GM21381 (cell line): ENCODE data around the gene MRPL2.

ENCODE experiments used
- ATAC-seq: cut with Tn5 transposase; IDR thresholded peaks from one replicate; pipeline ENCODE4 v1.9.1; 2021; ENCODE audit warnings: mild to moderate bottlenecking, moderate library complexity; ENCODE audit not compliant: unreplicated experiment

Gene MRPL2

GRCh38 chr6:43059168-43060033 lies at the start of gene MRPL2, which contains the start of gene KLC4:
MRPL2 (minus strand) TSS chr6:43059434; CDS start chr6:43059381, 53 bp downstream.
KLC4 (plus strand) TSS chr6:43059631; CDS start chr6:43061336, 1,705 bp downstream.
- ATAC-seq = peak; percentile 85

GRCh38 chr6:43107344-43108062 lies 48.3 kb upstream of the MRPL2 start:
- no peak for ATAC-seq

- ATAC-seq = no peak
Measured at GRCh38 chr6:43105538-43106222, 46.4 kb upstream of the MRPL2 start.

- no peak for ATAC-seq
Measured at GRCh38 chr6:43103253-43103876, 44.1 kb upstream of the MRPL2 start.

GRCh38 chr6:43101497-43101896 lies 42.3 kb upstream of the MRPL2 start:
- no peak for ATAC-seq

GRCh38 chr6:43097502-43097901 lies 38.3 kb upstream of the MRPL2 start:
- no peak for ATAC-seq

GRCh38 chr6:43097098-43097489 lies 37.9 kb upstream of the MRPL2 start:
- no peak for ATAC-seq

GRCh38 chr6:43096451-43097097 lies 37.3 kb upstream of the MRPL2 start:
- ATAC-seq = no peak

GRCh38 chr6:43095939-43096338 lies 36.7 kb upstream of the MRPL2 start:
- ATAC-seq = no peak

- ATAC-seq = no peak
Measured at GRCh38 chr6:43093436-43094289, 34.4 kb upstream of the MRPL2 start.

- no peak for ATAC-seq
Measured at GRCh38 chr6:43092635-43093034, 33.4 kb upstream of the MRPL2 start.

GRCh38 chr6:43091436-43091991 lies 32.3 kb upstream of the MRPL2 start:
- no peak for ATAC-seq

GRCh38 chr6:43091020-43091419 lies 31.8 kb upstream of the MRPL2 start:
- no peak for ATAC-seq

GRCh38 chr6:43090559-43090956 lies 31.3 kb upstream of the MRPL2 start:
- ATAC-seq = no peak

GRCh38 chr6:43089874-43090558 lies 30.8 kb upstream of the MRPL2 start:
- ATAC-seq = no peak

- ATAC-seq = no peak
Measured at GRCh38 chr6:43089467-43089866, 30.2 kb upstream of the MRPL2 start.

- no peak for ATAC-seq
Measured at GRCh38 chr6:43088654-43089056, 29.4 kb upstream of the MRPL2 start.

- ATAC-seq = no peak
Measured at GRCh38 chr6:43086022-43086658, 26.9 kb upstream of the MRPL2 start.
